NOMO-1 treated with DMSO at 0.1 percent for 48 hours (cell line): ENCODE results near the gene CFAP410.
"Not testable (repeated sequence)": the region's sequence is repeated elsewhere in the genome, so short reads cannot be mapped to it uniquely, and the experiment has no call there.

Experiments
- DNase-seq: peaks from one replicate; lab custom pipeline; 2025; ENCODE audit not compliant: unreplicated experiment; lab: John Stamatoyannopoulos, UW

CFAP410 gene

DNA sequence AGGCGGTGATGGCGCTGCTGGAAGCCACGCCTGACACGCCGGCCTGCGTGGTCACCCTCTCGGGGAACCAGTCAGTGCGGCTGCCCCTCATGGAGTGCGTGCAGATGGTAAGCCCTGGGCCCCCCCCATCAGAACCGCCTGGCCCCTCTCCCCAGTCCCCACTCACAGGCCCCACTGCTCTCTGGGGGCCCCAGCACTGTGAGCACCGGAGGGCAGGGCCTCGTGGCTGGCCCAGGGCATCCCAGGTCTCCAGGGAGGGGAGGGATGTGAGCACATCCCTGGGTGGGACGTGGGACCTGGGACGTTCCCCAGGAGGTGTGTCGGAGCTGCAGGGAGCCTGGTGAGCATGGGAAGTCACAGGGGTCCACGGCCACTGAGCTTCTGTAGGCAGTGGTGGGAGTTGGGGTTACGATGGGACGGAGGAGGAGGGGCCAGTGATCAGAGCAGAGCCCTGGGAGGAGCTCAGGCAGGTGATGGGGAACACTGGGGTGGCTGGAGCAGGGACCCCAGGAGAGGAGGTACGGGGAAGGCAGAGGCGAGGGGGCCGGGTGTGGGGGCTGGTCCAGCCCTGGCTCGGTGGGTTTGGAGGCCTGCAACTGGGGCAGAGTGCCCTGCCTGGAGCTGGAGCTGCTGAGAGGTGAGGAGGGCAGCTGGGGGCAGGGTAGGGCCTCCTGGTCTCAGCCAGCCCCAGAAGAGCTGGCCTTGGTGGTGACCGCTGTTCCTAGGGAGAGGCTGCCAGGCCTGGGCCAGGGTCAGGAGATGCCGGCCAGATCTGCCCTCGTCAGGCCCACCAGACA lies 20.5 kb downstream of the CFAP410 start:
- no peak for DNase-seq

GRCh38 chr21:44317871-44318270 lies 21.3 kb downstream of the CFAP410 start:
- no peak for DNase-seq

GRCh38 chr21:44317241-44317782 lies 21.9 kb downstream of the CFAP410 start:
- DNase-seq = no peak

GRCh38 chr21:44316277-44316900 lies 22.8 kb downstream of the CFAP410 start:
- no peak for DNase-seq

DNA sequence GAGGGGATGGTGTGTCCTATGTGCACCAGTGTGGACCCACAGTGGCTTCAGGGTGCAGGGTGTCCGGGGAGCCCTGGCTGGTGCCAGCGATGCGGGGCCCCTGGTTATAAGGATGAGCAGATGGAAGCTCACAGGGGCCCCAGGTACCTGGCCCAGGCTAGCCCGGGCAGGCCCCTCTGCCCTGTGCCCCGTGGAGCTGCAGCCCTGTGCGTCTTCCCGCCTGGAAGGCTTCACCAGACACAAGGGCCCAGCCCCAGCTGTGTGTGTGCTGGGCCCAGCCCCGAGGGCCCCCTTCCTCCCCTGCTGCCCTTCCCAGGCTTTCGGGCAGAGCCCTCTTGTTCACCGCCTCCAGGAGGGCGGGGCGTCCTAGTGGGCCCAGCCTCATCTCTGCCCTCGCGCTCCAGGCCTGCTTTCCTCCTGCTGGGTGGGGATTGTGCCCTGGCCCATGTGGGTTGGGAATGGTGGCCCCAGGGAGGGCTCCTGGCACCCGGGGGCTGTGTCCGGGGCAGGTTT lies 23.4 kb downstream of the CFAP410 start:
- no peak for DNase-seq

- DNase-seq = no peak
These were observed 24.6 kb downstream of the CFAP410 start for GRCh38 chr21:44314561-44314960.

DNA sequence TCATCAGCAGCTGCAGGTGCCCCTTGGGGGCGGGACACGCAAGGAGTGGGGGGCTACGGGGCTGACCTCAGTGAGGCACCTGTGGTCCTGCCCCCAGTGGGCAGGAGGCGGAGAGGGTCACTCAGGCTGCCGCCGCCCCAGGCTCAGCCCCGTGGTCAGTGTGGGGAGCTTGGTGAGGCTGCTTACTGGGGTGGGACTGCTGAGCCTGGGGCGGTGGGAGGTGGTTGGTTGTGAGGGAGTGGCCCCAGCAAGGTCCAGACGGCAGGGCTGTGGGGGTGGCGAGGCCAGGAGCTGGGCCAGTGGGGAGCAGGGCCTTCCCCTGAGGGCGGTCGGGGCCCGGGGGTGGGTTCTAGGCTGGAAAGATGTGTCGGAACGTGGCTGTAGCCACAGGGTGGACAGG lies 25.1 kb downstream of the CFAP410 start:
- DNase-seq = no peak

GRCh38 chr21:44313451-44313850 lies 25.7 kb downstream of the CFAP410 start:
- DNase-seq = no peak

- DNase-seq = no peak
These were observed 26.5 kb downstream of the CFAP410 start for GRCh38 chr21:44312716-44313115.

DNA sequence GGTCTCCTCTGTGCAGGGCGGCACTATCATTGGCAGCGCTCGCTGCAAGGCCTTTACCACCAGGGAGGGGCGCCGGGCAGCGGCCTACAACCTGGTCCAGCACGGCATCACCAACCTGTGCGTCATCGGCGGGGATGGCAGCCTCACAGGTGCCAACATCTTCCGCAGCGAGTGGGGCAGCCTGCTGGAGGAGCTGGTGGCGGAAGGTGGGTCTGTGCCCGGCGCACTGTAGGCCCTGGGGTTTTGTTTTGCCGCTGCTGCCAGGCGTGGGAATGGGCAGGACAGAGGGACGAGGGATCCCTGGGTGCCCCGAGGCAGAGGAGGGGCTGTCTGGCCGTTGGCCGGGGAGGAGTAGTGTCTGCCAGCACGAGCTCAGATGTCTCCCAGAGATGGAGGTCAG lies 27.1 kb downstream of the CFAP410 start:
- no peak for DNase-seq

GRCh38 chr21:44310628-44311507 lies 28.3 kb downstream of the CFAP410 start:
- DNase-seq = no peak

DNA sequence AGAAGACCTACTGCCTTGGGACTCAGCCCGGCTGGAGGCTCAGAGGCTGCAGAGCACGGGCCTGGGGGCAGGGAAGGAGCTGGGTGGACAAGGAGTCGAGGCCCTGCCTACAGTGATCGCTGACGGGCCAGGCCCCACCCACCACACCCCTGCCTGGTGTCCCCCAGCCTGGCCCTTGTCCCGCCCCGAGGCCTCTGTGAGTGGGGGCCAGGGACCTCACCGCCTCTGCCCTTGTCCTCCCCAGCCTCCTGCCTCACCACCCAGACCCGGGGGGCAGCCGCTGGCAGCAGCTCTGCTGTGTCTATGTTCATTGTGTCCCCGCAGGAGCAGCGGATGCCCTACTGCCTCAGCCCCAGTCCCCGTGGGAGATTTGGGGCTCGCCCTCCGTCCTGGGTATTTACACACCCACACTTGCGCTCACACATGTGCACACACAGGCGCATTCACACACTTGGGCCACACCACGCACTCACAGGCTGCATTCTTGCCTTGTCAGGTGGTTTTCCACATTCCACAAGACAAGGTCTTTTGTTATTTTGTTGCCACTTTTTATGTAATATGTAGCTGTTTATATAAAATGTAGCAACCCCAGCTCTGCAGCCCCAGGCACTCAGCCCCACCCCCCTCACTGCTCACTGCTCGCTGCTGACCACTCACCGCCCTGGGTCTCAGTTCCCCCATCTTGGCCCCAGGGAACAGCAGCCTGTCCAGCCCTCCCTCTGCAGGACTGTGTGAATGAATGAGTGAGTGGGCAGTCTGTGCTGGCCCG lies 32.1 kb downstream of the CFAP410 start:
- DNase-seq = no peak

- no peak for DNase-seq
These were observed 33.5 kb downstream of the CFAP410 start for GRCh38 chr21:44305691-44306090.

DNA sequence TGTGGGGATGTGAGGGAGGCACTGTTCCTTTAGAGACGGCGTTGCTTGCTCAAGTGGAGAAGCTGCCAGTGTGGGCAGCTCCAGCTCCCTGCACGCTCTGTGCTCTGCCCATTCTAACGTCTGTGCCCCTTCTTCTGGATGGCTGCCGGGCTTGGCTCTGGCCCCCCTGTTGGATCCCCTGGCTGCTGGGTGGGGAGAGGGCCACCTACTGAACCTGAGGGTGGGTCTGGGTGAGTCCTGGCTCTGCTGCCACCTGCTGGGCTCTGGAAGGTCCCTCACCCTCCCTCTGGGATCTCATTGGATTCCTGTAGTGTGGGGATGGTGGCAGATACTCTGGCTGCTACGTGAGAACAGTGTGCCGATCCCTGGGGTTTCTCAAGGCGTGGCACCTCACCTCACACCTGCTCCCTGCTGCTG lies 34.3 kb downstream of the CFAP410 start:
- no peak for DNase-seq

GRCh38 chr21:44304011-44304616 lies 35.1 kb downstream of the CFAP410 start:
- DNase-seq = no peak

- no peak for DNase-seq
These were observed 35.7 kb downstream of the CFAP410 start for GRCh38 chr21:44303490-44303981.

- not testable (repeated sequence) for DNase-seq
These were observed 36.4 kb downstream of the CFAP410 start for GRCh38 chr21:44302573-44303401.

DNA sequence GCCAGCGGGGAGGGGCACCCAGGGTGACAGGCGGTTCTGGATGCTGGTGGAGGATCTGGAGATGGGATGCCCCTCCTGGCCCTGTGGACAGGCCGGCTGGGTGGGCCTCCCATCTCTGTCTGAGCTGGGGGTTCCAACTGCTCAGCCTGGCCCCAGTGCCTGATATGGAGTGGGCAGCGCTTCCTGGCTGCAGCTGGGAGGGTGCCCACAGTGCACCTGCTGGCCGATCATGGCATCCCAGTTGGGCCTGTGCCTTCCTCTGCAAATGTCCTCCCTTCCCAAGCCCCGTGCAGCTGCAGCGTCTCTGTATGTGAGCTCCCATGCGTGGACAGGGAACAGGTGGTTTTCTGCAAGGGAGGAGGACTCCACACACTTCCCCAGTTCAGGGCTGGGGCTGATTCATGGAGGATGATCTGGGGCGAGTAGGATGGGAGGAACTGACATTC lies 37.2 kb downstream of the CFAP410 start:
- DNase-seq = no peak

- no peak for DNase-seq
These were observed 38.0 kb downstream of the CFAP410 start for GRCh38 chr21:44301141-44301540.
